Stimulated activated CD8-positive, alpha-beta memory T cell treated with anti-CD3 and anti-CD28 coated beads, Interleukin-7, amount 100 ng/mL, for 24 hours (primary cell): ENCODE results near the gene KCNRG.
"Not testable (repeated sequence)": the region's sequence is repeated elsewhere in the genome, so short reads cannot be mapped to it uniquely, and the experiment has no call there.

Experiments
- DNase-seq: peaks from one replicate; pipeline ENCODE4 v3.0.0-alpha.2; 2020; ENCODE audit warnings: low read depth

KCNRG gene

DNA sequence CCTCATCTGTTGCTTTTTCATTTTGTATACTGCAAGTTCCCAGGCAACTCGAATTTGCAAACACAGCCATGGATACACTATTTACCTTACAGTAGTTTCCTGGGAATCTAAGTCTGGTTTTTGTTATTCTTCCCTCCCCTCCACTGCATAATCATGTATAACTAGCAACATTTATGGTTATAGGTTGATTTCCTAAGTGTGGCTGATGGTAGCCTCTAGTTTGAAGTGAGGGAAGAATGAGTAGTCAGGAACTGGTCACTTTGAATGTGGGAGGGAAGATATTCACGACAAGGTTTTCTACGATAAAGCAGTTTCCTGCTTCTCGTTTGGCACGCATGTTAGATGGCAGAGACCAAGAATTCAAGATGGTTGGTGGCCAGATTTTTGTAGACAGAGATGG, at the start of gene KCNRG:
Gene KCNRG, plus strand, starts transcription at position 187 of the 400 bp plus-strand sequence. Its CDS starts 50 bp downstream, at position 237.
- no peak for DNase-seq

GRCh38 chr13:49967456-49967855, 47.8 kb upstream of the KCNRG start:
- no peak for DNase-seq

GRCh38 chr13:49972709-49973108, 42.5 kb upstream of the KCNRG start:
- DNase-seq: no peak

GRCh38 chr13:49975826-49976225, 39.4 kb upstream of the KCNRG start:
- DNase-seq: no peak

- DNase-seq: peak; percentile 57
Observed at GRCh38 chr13:49976314-49977258, 38.7 kb upstream of the KCNRG start.

DNA sequence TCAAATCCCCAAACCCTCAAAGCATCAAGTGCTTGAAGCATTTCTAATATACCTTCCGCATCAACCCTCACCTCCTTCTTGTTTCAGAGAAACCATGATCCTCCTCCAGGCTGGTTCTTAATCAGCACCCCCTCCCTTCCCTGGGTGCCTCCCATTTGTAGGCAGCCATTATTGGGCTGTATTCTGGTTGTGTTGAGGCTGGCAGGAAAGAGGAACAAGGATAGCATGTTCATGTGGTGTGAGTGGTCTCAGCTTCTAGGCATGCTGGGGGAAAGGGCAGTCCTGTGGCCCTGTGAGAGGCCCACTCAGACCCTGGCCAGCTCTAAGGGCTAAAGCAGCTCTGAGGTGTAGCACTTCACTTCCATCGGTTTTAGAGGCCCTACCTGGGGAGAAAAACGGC, 37.3 kb upstream of the KCNRG start:
- DNase-seq: no peak

- no peak for DNase-seq
Observed at GRCh38 chr13:49980266-49980665, 35.0 kb upstream of the KCNRG start.

DNA sequence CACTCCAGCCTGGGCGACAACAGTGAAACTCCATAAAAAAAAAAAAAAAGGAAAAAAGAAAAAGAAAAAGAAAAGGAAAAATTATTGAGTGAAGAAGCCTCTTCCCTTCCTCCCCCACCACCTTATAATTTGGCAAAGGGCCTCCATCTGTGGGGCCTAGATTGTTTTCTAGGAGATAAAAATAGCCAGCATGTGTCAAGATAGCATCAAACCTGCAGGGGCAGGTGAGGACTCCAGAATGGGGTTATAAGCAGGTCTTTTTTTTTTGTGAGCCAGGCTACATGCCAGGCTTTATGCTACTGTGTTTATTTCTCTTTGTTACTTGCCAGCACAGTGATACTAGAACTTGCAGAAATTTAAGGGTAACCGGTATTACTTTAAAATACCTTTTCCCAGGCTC, 30.1 kb upstream of the KCNRG start:
- no peak for DNase-seq

- no peak for DNase-seq
Observed at GRCh38 chr13:49986471-49986870, 28.8 kb upstream of the KCNRG start.

DNA sequence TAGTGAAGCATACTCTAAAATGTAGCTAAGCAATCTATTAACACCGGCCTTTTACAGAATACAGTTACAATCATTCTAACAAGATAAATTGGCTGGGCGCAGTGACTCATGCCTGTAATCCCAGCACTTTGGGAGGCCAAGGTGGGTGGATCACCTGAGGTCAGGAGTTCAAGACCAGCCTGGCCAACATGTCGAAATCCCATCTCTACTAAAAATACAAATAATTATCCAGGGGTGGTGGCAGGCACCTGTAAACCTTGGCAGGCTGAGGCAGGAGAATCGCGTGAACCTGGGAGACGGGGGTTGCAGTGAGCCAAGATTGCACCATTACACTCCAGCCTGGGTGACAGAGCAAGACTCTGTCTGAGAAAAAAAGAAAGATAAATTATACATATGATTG, 24.6 kb upstream of the KCNRG start:
- not testable (repeated sequence) for DNase-seq

DNA sequence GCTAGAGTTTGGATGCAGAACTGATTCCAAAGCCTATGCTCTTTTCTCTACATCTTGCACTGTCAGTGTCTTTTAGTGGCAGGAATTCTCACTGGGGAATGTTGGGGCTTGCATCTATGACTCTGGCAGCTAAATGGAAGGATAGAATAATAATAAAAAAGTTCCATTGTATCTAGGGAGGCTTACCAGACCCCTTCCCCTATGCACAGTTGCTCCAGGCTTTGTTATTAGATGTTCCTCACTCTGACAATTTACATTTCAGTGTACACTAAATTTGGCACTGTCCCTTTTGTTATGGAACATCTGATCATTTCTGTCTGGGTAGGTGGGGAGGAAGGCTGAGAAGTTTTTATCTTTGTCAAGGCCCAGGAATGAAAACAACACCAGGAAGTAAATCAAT, 22.1 kb upstream of the KCNRG start:
- DNase-seq: no peak

DNA sequence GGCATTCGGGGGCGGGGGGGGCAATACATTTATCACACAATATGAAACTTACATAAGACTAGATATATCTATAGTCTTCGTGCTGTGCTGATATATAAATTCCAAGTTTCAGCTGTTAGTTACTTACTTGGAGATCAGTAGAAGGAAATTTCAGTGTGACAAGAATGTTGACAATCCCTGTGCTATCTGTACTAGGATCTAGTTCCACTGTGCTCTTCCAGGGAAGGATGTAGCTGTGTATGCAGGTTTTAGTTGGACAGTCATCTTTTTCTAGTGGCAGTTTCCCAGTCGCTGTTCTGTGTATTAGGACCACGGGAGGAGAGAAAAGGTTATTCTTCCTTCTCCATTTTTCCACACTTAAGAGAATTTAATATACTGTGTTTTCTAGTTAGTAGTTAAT, 21.6 kb upstream of the KCNRG start:
- DNase-seq: no peak

GRCh38 chr13:49995625-49996101, 19.6 kb upstream of the KCNRG start:
- DNase-seq: no peak

DNA sequence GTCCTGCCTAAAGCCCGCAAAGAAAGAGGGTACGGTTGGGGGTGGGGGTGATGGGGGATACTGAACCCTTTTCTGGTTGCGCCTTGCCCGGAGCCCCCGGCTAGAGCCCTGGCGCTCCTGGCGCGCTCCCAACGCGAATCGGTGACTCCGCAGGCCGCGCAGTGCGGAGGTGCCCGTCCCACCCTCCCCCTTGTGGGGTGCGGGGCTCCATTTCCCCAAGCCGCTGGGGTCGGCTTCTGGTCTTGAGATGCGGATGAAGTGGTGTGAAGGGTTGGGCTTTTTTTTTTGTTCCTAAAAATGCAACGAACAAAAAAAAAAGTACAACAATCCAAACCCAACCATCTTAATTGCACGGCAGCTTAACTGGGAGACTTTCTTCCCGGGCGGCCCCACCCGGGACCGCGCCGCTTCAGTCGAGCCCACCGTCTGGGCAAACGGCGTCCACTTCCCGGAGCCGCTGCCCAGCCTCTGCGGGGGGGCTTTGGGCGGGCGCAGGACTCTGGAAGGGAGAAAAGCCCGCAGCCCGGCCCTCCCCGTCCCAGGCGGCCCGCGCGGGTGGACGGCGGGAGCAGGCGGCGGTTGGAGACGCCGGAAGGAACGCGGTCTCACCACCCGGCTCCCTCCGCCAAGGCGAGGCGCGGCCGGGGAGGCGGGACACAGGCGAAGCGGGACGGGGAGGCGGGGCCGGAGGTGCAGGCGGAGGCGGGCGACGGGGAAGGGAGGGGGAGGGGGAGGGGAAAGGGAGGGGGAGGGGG, 18.9 kb upstream of the KCNRG start:
- DNase-seq: peak; percentile 69

GRCh38 chr13:49996951-49997895, 18.0 kb upstream of the KCNRG start, which contains the start of gene TRIM13:
TSS of gene TRIM13 (plus strand) at chr13:49997042. CDS start at chr13:50011941, 14,899 bp downstream.
- peak; percentile 51 for DNase-seq

- DNase-seq: no peak
Observed at GRCh38 chr13:49997955-49998354, 17.3 kb upstream of the KCNRG start.

DNA sequence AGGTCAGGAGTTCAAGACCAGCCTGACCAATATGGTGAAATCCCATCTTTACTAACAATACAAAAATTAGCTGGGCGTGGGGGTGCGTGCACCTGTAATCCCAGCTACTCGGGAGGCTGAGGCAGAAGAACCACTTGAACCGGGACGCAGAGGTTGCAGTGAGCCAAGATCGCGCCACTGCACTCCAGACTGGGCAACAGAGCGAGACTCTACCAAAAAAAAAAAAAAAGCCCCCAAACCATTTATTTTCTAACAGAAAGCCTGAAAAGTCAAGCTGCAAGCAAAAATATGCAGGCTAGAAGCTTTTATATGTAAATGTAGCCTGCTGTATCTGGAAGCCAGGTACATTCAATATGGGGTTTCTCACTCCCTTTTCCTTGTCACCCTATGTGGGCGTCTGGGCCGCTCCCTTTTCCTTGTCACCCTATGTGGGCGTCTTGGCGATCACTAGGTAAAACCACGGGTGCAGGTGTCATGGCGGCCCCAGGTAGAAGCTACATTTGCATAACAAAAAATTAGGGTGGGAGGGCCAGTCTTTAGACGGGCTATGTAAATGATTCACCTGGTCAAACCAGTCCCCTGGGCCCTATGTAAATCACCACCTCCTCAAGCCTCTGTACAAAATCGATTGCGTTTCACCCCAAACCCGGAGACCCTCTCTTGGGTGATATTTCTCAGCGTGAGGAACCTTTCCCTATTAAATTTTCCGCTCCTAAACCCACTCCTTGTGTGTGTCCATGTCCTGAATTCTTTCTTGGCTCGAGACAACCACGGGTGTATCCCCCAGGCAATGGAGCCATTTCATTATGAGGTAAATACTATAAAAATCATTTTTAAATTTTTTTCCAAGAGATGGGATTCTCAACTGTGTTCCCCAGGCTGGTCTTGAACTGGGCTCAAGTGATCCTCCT, 16.3 kb upstream of the KCNRG start:
- no peak for DNase-seq

- DNase-seq: no peak
Observed at GRCh38 chr13:50001287-50001686, 14.0 kb upstream of the KCNRG start.

DNA sequence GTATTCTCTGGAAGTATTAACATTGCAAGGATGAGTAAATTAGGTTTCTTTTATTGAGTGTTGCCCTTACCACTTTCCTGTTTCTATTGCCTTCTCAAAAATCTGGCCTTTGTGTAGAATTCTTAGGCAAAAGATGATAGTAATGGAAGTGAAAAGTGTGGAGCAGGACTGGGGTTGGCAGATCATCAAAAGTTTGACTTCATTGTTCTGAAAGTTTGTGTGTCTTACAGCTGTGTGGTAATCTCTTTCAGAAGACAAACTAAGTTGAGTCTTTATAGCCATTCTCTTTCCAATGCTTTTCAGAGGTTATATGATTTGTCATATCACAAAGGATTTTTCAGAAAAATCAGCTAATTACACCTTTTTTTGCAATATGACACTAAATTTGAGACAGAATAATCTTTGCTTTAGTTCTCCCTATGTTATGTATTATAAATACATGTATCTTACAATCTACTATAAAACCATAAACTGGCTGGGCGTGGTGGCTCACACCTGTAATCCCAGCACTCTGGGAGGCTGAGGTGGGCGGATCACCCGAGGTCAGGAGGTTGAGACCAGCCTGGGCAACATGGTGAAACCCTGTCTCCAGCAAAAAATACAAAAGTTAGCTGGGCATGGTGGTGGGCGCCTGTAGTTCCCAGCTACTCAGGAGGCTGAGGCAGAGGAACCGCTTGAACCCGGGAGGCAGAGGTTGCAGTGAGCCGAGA, 8.7 kb upstream of the KCNRG start:
- DNase-seq: no peak

GRCh38 chr13:50011461-50011860, 3.8 kb upstream of the KCNRG start:
- DNase-seq: no peak
